Epithelial cell of proximal tubule (primary cell): ENCODE data around the gene SLC45A1. TPM values are rescaled to one million over a fixed set of nuclear protein-coding genes. Genes with fewer than 3 reads are reported as not detected.

Experiments used
- DNase-seq: peaks from one replicate; pipeline ENCODE4 v3.0.0-alpha.2; 2011; ENCODE audit warnings: low read depth
- H3K4me3 ChIP-seq: 2 replicates; pipeline ENCODE4 v1.5.1; 2011; ENCODE audit warnings: low read depth, mild to moderate bottlenecking, low read length
- CTCF ChIP-seq: conservative IDR thresholded peaks from 2 replicates; pipeline ENCODE4 v1.5.1; 2012; ENCODE audit warnings: low read depth, mild to moderate bottlenecking, low read length
- total RNA-seq: library from RNA; depleted of rRNA; stranded (reverse); fragments of >200 nt; gene quantifications from 2 replicates; pipeline ENCODE4 v1.2.3, GENCODE V29; 2015

Gene SLC45A1
- total RNA-seq, 1 donor from 2014 or later = 0.63 TPM

- TF ChIP-seq CTCF = no peak
- no peak overlapping the region for H3K4me3 ChIP-seq
- no peak for DNase-seq
Observed at GRCh38 chr1:8294170-8294697, 23.7 kb upstream of the SLC45A1 start.

DNA sequence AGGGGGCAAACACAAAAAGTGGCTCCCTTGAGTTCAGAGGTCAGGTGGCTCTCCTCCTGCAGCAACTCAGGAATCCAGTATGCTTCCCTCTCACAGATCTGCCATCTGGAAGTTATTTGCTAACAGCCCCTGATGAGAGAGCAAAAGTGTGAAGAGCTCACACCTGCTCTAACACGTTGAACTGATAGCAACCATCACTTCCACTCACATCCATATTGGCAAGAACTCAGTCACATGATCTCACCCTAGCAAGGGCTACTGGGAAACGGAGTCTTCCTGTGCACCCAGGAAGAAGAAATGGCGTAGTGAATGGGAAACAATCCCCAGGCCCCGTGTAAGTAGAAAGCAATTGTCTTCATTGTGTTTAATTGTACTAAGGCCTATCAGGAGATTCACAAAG is 20.7 kb upstream of the SLC45A1 start:
- no peak for TF ChIP-seq CTCF
- H3K4me3 ChIP-seq = no peak overlapping the region
- DNase-seq = no peak

GRCh38 chr1:8299963-8300362 is 18.0 kb upstream of the SLC45A1 start:
- no peak for DNase-seq
- TF ChIP-seq CTCF = no peak
- H3K4me3 ChIP-seq = no peak overlapping the region

GRCh38 chr1:8302081-8302956 is 15.6 kb upstream of the SLC45A1 start:
- no peak for TF ChIP-seq CTCF
- H3K4me3 ChIP-seq = peak overlapping the region; percentile 29
- DNase-seq = peak; percentile 6

DNA sequence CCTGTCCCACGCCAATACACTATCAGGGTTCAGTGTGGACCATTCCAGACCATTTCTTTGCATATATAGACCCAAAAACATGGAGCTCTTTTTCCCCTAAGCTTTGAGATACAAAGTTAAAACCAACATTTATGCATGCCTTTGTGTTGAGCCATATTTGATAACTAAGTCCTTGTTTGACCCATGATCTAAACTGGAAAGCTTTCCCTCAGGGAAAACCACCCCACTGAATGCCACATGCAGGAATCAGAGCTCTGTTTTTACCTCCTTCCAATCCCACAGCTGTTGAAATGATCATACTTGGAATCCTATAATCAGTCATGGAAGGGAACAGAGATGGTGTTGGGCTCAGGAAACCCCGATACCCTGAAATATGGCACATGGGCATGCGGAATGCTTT is 14.8 kb upstream of the SLC45A1 start:
- no peak overlapping the region for H3K4me3 ChIP-seq
- TF ChIP-seq CTCF = no peak
- no peak for DNase-seq

DNA sequence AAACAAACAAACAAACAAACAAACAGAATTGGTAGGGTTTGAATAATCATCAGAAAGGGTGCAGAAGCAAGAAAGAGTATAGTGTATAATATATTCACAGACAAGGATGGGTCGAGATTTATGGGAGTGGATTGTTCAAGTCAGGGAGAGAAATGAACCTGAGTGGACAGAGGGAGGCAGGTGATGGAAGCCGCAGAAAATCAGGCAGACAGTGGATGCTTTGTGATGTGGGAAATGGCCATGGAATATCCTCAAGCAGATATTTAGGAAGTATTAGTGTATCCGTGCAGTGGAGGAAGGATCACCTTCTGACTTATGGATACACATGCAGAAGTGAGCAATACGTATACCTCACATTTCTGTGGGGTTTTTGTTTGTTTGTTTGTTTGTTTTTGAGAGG is 14.0 kb upstream of the SLC45A1 start:
- H3K4me3 ChIP-seq = no peak overlapping the region
- DNase-seq = no peak
- TF ChIP-seq CTCF = no peak

GRCh38 chr1:8307628-8308027 is 10.3 kb upstream of the SLC45A1 start:
- no peak overlapping the region for H3K4me3 ChIP-seq
- no peak for DNase-seq
- TF ChIP-seq CTCF = no peak
